HG02852 (cell line): ENCODE results near the gene ZC3H7A.

Experiments used
- ATAC-seq: cut with Tn5 transposase; IDR thresholded peaks from one replicate; pipeline ENCODE4 v1.9.1; 2021; ENCODE audit warnings: mild to moderate bottlenecking, moderate library complexity; ENCODE audit not compliant: unreplicated experiment

ZC3H7A gene

DNA sequence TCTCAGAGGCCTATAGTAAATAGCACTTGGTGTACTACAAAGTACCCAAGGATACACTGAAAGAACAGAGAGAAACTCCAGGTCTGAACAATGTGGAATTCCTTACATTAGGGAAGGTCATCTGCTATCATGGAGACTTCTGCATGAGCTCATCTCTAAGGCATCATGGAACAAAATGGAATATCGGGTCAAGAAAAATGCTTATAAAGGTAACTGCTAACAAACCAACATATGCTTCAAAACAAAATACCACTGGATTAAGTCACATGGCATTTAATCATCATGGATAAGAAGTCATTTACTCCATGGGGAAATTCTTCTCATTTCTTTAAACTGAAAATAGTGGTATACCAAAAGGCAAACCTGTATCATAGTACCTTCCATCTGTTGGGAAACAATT, 88.6 kb downstream of the ZC3H7A start:
- ATAC-seq: no peak

DNA sequence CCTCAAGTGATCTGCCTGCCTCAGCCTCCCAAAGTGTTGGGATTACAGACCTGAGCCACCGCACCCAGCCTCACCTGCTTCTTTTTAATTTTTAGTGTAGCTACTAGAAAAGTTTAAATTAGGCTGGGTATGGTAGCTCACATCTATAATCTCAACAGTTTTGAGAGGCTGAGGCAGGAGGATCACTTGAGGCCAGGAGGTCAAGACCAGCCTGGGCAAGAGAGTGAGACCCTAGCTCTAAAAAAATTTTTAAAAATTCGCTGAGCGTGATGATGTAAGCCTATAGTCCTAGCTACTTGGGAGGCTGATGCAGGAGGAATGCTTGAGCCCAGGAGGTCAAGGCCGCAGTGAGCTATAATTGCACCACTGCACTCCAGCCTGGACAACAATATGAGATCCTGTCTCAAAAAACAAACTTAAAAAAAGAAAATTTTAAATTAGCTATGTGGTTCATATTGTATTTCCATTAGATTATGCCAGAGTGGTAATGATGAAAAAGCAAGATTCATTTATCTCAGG, 89.3 kb downstream of the ZC3H7A start:
- no peak for ATAC-seq

DNA sequence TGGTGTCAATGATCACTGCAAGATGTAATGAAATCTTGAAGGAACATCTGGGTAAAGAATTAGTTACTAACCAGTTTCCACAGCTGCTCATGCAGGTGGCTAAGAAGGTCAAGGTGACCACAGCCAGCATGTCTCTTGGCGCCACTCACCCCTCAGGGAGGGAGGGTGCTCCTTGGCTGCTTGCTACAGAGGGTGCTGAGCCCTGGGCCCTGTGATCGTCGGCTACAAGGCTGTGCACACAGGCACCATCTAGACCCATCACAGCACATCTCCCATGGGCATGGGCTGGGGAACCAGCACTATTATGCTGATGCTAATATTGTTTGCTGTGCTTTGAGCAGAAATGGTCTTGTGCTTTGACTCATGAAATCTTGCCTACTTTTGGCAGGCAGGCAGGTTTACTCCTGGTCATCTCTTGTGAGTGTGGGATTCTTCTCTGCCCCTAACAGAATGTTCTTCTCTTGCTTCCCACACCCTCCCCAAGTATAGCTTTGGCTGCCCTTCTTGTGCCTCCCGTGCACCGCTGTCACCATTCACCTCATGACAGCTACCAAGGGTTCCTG, 90.8 kb downstream of the ZC3H7A start:
- no peak for ATAC-seq

- ATAC-seq: no peak
Measured at GRCh38 chr16:11705311-11706025, 91.6 kb downstream of the ZC3H7A start.
